Activated T-helper 1 cell treated with anti-CD3 and anti-CD28 coated beads, Interleukin-2, amount 50 U/mL, for 16 hours (primary cell): Measurements from ENCODE around the gene MEN1.
A peak's percentile ranks its signal among the peaks of the same experiment; 100 is the strongest.
"Not testable (repeated sequence)": the region's sequence is repeated elsewhere in the genome, so short reads cannot be mapped to it uniquely, and the experiment has no call there.

ENCODE experiments used
- DNase-seq, 2 donors: peaks; one replicate each; pipeline ENCODE4 v3.0.0-alpha.2; 2020; ENCODE audit warnings: low read depth in 1 of 2, low spot score in 1 of 2

The MEN1 gene

GRCh38 chr11:64846998-64847666 lies 36.8 kb upstream of the MEN1 start:
- DNase-seq = peak; percentile 88 to 91

DNA sequence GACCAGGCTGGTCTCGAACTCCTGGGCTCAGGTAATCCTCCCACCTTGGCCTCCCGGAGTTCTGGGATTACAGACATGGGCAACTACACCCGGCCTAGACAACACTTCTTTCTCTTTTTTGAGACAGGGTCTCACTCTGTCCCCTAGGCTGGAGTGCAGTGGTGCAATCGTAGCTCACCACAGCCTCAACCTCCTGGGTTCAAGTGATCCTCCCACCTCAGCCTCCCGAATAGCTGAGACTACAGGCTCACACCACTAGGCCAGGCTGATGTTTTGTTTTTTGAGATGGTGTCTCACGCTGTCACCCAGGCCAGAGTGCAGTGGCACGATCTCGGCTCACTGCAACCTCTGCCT lies 35.4 kb upstream of the MEN1 start:
- DNase-seq = not testable (repeated sequence)

- no peak for DNase-seq
These were observed 34.9 kb upstream of the MEN1 start for GRCh38 chr11:64845129-64845775.

DNA sequence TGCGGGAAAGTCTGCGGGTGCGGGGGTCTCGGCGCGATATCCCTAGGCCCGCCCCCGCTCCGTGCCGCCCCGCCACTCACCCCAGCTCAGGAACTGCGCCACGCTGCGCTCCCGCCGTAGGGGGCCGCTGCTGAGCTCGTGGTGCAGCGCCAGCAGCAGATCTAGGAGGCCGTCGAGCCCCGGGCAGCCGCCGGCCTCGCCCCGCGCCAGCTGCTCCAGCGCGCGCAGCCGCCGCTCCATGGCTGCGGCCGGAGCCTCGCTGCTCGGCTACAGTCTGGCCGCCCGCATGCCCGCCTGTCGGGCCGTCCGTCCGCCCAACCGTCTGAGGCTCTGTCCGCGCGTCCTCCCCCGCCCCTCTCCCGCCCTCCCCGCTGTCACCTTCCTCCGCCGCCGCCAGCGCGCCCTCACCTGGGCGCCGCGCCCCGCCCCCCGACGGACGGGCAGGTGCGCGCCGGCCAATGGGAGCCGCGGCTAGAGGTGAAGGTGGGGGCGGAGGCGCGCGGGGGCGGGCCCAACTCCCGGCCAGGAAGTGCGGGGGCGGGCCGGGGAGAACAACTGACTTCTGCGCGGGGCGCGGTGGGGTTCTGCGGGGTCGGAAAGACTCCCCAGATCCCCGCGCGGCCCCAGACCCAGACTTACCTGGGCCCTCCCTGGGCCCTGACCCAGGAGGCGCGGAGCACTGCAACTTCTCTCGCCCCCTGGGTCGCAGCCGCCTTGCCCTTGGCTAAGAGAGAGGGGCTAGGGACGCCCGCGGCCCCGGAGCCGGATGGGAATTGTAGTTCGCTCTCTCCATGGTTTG lies 34.2 kb upstream of the MEN1 start, which contains the start of gene CDC42BPG:
CDC42BPG (minus strand) TSS at position 324 of the 799 bp plus-strand sequence; CDS start at position 240, 84 bp downstream.
- peak; percentile 44 to 62 for DNase-seq

DNA sequence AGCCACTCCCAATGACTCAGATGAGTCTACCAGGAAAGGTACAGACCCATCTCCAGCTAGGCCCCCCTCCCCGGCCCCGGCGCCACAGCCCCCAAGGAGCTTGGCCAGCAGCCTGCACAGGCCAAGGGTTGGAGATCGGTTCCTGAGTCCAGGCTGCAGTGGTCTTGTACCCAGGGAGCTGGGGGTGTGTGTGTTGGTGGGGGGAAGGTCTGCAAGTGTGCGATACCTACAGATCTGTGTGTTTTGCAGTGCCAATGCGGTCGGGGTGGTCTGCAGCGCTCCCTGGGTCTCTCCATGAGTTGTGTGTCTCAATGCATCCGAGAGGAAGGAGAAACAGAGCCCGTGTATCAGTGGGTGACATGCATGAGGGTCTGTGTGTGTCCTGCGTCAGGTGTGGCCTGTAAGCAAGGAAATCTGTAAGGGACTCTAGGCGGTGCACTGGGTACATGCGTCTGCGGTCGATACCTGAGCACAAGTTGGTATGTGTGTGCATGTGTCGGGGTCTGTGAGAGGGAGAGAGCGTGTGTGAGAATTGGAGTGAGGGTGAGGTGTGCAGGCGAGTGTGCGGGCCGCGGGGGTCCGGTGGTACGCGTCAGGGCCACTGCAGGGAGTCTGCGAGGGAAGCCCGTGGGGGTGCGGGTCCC lies 33.5 kb upstream of the MEN1 start:
- no peak for DNase-seq

GRCh38 chr11:64842851-64843685 lies 32.7 kb upstream of the MEN1 start:
- no peak for DNase-seq

GRCh38 chr11:64842366-64842759 lies 32.0 kb upstream of the MEN1 start:
- DNase-seq = no peak

GRCh38 chr11:64841592-64842365 lies 31.4 kb upstream of the MEN1 start:
- DNase-seq = no peak

DNA sequence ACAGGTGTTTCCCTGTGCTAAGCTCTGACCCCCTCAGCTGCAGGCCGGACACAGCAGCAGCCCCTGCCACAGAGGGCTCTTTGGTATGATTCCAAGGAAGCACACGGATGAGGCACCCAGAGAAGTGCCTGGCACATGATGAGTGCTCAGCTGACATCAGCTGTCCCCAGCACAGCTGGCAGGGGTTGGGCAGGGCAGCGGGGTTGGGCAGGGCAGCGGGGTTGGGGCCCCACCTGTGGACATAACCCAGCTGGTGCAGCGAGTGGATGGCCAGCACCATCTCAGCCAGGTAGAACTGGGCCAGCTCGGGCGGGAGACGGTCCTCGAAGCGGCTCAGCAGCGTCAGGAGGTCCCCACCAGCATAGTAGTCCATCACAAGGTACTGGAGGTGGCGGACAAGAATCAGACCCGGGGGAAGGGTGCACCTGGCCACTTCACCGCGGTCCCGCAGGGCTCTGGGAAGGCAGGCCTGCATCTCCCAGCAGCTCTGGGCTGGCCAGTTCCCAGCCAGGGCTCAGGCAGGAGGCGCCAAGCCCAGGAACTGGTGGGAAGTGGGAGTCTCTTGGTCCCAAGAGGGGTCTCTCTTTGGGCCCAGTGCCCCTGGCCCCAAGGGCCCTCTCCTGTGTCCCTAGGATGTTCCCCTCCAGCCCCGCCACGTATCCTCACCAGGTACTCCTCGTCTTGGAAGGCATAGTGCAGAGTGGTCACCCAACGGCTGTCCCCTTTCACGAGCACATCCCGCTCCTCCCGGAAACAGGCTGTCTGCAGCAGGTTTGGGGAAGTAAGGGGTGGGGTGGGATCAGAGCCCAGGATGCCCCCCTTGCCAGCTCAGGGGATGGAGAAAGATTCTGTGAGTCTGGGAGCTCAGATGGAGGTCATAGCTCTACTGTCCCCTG lies 29.8 kb upstream of the MEN1 start:
- DNase-seq = no peak

DNA sequence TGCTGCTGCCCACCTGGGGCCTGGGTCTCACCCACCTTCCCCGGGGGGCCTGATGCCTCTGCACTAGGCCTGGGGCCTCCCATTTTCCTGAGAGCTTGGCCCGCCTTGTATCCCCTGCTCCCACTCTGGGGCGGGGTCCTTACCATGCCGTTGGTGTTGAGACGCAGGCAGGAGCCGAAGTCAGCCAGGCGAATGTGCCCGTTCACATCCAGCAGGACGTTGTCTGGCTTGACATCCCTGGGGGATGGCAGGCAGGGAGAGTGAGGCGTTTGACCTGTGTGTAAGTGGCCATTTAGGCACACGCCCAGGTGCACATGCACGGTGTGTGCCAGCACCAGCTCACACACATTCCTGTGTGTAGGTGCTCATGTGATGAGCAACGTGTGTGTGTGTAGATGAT lies 29.0 kb upstream of the MEN1 start:
- no peak for DNase-seq

GRCh38 chr11:64838600-64839334 lies 28.4 kb upstream of the MEN1 start:
- no peak for DNase-seq

DNA sequence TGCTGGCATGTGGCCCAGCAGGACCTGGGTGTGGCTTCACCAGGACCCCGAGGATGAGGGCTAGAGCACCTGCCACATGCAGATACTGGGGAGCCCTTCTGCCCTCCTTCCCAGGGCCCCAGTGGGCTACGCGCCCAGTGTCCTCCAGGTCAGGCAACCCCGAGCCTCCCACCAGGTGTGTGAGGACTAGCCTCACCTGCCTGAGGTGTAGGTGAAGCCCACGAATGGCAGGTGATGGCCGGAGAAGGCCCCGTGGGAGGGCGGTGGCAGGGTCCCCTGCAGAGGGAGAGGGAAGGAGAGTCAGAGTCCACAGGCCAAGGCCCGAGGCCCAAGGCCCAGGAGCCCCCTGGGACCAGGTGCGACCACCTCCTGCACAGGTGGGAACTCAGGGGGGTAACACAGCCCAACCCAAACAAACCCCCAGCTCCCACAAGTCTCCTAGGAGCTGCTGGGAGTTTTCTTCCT lies 27.6 kb upstream of the MEN1 start:
- no peak for DNase-seq

- DNase-seq = no peak
These were observed 26.2 kb upstream of the MEN1 start for GRCh38 chr11:64836448-64837072.

DNA sequence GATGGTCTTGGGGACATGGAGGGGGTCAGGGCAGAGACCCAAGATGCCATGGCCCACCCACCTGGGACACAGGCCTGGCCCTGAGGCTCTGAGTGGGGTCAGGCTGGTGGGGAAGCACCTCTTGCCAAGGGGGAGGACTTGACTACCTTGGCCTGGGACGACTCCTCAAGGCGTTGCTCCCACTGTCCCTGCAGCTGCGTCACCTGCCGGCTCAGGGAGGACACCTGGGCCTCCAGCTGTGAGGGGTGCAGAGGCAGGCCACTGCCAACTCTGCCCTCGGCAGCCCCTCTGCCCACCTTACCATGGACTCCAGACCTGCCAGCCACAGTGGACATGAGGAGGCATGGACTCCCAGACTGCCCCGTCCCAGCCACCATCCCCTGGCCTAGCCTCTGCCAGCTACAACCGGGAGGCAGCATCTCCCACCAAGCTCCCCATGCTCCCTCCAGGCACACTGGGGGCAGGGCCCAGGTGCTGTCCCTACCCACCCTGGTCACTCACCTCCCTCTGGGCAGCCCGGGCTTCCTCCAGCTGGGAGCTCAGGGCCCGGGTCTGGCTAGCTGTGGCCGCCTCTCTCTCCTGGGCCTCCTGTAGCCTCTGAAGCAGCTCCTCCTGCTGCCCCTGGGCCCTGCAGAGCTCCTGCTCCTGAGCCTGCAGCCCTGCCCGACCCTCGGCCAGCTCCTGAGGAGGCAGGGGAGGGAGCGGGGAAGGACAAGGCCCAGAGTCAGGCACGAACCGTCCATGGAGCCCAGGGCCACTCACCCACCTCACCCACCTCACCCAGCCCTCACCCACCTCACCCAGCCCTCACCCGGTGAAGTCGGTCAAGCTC lies 25.5 kb upstream of the MEN1 start:
- DNase-seq = no peak

GRCh38 chr11:64834723-64835615 lies 24.6 kb upstream of the MEN1 start:
- no peak for DNase-seq
